SU-DHL-6 (cell line): ENCODE measurements around the gene TMSB4X.

Experiments used
- EZH2phosphoT487 ChIP-seq: fragments of 200-600 bp; sonication (generic), shearing (Covaris generic); conservative IDR thresholded peaks from 2 replicates; pipeline ENCODE4 v1.6.1; 2018; ENCODE audit warnings: mild to moderate bottlenecking, antibody characterized with exemption, low read length, moderate library complexity, mixed read lengths
- TF ChIP-seq, protein P1 (sequence below): fragments of 200-600 bp; sonication (generic); IDR thresholded peaks from one replicate; pipeline ENCODE4 v1.5.1; 2017; ENCODE audit warnings: antibody characterized with exemption, mild to moderate bottlenecking, low read length, moderate library complexity; ENCODE audit not compliant: insufficient read depth, poor library complexity, severe bottlenecking

GRCh38 chrX:12994321-12994720 is 19.4 kb downstream of the TMSB4X start:
- TF ChIP-seq, protein P1, sequence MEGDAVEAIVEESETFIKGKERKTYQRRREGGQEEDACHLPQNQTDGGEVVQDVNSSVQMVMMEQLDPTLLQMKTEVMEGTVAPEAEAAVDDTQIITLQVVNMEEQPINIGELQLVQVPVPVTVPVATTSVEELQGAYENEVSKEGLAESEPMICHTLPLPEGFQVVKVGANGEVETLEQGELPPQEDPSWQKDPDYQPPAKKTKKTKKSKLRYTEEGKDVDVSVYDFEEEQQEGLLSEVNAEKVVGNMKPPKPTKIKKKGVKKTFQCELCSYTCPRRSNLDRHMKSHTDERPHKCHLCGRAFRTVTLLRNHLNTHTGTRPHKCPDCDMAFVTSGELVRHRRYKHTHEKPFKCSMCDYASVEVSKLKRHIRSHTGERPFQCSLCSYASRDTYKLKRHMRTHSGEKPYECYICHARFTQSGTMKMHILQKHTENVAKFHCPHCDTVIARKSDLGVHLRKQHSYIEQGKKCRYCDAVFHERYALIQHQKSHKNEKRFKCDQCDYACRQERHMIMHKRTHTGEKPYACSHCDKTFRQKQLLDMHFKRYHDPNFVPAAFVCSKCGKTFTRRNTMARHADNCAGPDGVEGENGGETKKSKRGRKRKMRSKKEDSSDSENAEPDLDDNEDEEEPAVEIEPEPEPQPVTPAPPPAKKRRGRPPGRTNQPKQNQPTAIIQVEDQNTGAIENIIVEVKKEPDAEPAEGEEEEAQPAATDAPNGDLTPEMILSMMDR, result no peak
- TF ChIP-seq EZH2phosphoT487, result no peak
